Measurements from ENCODE around the gene CELF2. TPM values are rescaled to one million over a fixed set of nuclear protein-coding genes. Genes with fewer than 3 reads are reported as not detected.

CELF2 gene
- total RNA-seq, 1 experiment from 2014 or later = 0.27 TPM

DNA sequence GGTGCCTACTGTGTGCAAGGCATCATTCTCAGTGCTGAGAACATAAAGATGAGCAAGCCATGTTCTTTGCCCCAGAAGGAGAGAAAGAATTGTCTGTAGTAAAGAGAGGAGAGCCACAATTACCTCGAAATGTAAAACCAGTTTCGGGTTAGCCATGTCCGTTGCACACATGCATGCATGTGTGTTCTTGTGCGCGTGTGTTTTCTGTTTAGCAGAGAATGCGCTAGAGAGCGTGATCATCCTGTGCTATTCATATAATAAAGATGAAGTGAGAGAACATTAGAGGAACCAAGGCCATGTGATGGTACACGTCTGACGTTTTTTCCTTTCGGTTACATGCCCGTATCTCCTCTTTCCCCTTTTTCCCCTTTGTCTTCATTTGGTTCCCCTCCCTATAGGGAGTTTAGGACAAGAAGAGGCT is 158.2 kb downstream of the CELF2 start:
- H3K27ac Mint-ChIP-seq (ENCODE audit: unreplicated experiment) = no peak overlapping the region

DNA sequence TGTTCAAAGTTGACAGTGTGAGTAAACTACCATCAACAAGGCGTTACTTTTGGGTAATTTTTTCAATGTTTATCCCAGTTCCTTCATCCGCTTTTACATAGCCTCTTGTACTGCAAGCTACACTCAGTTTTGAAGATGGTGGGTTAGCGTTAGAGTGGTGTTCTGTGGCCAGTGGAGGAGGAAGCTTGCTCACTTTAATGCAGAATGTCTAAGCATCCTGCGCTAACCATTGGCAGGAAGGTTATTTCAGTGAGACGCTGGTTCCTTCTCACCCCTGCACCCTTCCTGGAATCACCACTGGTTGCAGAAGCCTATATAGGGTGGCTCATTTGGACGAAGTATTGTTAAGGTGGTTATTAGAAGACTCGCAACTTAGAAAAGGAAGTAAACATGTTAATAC is 159.1 kb downstream of the CELF2 start:
- DNase-seq = no peak
- Mint-ChIP-seq H3K9me3 (ENCODE audit: unreplicated experiment) (no peaks in the 10 kb centered on the region), H3K27me3 (ENCODE audit: insufficient read depth, unreplicated experiment) (peaks cover 30% of the 10 kb centered on the region), H3K4me3 (ENCODE audit: unreplicated experiment) (no peak overlapping the region), H3K27ac (ENCODE audit: unreplicated experiment) (no peak overlapping the region), H3K36me3 (ENCODE audit: insufficient read depth, unreplicated experiment) (no peaks in the 10 kb centered on the region), H3K4me1 (ENCODE audit: low read depth, unreplicated experiment) (no peaks in the 10 kb centered on the region)
- intact Hi-C loops (cut with micrococcal nuclease; ENCODE audit: unreplicated experiment) = no loop called here
- no peaks in the 10 kb centered on the region for H3K9me3 ChIP-seq
- H3K4me3 ChIP-seq (ENCODE audit: low read depth, low read length) = no peak overlapping the region
- no peaks in the 10 kb centered on the region; the same call in 1 of the 2 replicates for H3K27me3 ChIP-seq (replicated peaks; ENCODE audit: control insufficient read depth, insufficient read depth, low read length)
- BruUV-seq (replicated peaks) = no TSS peak
- TF ChIP-seq, protein P1, sequence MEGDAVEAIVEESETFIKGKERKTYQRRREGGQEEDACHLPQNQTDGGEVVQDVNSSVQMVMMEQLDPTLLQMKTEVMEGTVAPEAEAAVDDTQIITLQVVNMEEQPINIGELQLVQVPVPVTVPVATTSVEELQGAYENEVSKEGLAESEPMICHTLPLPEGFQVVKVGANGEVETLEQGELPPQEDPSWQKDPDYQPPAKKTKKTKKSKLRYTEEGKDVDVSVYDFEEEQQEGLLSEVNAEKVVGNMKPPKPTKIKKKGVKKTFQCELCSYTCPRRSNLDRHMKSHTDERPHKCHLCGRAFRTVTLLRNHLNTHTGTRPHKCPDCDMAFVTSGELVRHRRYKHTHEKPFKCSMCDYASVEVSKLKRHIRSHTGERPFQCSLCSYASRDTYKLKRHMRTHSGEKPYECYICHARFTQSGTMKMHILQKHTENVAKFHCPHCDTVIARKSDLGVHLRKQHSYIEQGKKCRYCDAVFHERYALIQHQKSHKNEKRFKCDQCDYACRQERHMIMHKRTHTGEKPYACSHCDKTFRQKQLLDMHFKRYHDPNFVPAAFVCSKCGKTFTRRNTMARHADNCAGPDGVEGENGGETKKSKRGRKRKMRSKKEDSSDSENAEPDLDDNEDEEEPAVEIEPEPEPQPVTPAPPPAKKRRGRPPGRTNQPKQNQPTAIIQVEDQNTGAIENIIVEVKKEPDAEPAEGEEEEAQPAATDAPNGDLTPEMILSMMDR (IDR thresholded peaks at IDR 0.05; ENCODE audit: insufficient read depth in 1 of 2, low read depth in 1 of 2, low read length in 1 of 2, severe bottlenecking in 1 of 2, unreplicated experiment in 1 of 2) = no peak
- no peaks in the 10 kb centered on the region for H3K4me1 ChIP-seq
- CTCF ChIA-PET = no interaction called here
- POLR2A ChIA-PET = no interaction called here
- no peaks in the 10 kb centered on the region for H3K36me3 ChIP-seq (ENCODE audit: control insufficient read depth, insufficient read depth, low read length)

More for the DNA sequence above, 158.2 kb downstream of the CELF2 start:
- no peaks in the 10 kb centered on the region for H3K36me3 Mint-ChIP-seq (ENCODE audit: insufficient read depth, unreplicated experiment)
- H3K27me3 Mint-ChIP-seq (ENCODE audit: insufficient read depth, unreplicated experiment) = peaks cover 30% of the 10 kb centered on the region
- ChIA-PET CTCF (no interaction called here), POLR2A (no interaction called here)
- Histone ChIP-seq H3K4me3 (ENCODE audit: low read depth, low read length) (no peak overlapping the region), H3K4me1 (no peaks in the 10 kb centered on the region), H3K9me3 (no peaks in the 10 kb centered on the region), H3K27me3 (replicated peaks; ENCODE audit: control insufficient read depth, insufficient read depth, low read length) (no peaks in the 10 kb centered on the region; the same call in 1 of the 2 replicates), H3K36me3 (ENCODE audit: control insufficient read depth, insufficient read depth, low read length) (no peaks in the 10 kb centered on the region)
- H3K4me3 Mint-ChIP-seq (ENCODE audit: unreplicated experiment) = no peak overlapping the region
- H3K9me3 Mint-ChIP-seq (ENCODE audit: unreplicated experiment) = no peaks in the 10 kb centered on the region
- no TSS peak for BruUV-seq (replicated peaks)
- DNase-seq = no peak
- H3K4me1 Mint-ChIP-seq (ENCODE audit: low read depth, unreplicated experiment) = no peaks in the 10 kb centered on the region
- TF ChIP-seq, protein P1 (IDR thresholded peaks at IDR 0.05; ENCODE audit: insufficient read depth in 1 of 2, low read depth in 1 of 2, low read length in 1 of 2, severe bottlenecking in 1 of 2, unreplicated experiment in 1 of 2) = no peak
- intact Hi-C loops (cut with micrococcal nuclease; ENCODE audit: unreplicated experiment) = no loop called here

DNA sequence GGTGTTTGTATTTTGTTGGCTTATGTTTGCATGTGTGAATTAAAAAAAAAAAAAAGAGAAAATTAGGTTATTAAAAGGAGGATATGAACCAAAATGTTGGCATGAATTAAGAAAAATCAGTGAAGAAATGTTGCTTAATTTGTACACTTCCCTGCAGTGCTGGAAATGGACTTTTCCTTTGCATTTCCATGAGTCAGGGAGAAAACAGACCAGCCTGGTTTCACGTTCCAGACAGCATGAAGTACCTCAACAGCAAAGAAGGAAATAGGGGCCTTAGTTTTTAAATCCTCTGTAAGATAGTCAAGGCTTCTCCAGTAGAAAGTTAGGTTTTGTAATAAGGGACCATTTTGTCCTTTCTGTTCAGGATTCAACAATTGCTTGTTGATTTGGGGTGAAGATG is 159.7 kb downstream of the CELF2 start:
- no peaks in the 10 kb centered on the region for H3K4me1 Mint-ChIP-seq (ENCODE audit: low read depth, unreplicated experiment)
- intact Hi-C loops (cut with micrococcal nuclease; ENCODE audit: unreplicated experiment) = no loop called here
- no peaks in the 10 kb centered on the region for H3K36me3 ChIP-seq (ENCODE audit: control insufficient read depth, insufficient read depth, low read length)
- CTCF ChIA-PET = interaction anchor here (1.3 kb wide), 1 partner anchor 93 kb away, joined by 5 read pairs; no protein-coding TSS in a partner anchor
- TF ChIP-seq, protein P1 (IDR thresholded peaks at IDR 0.05; ENCODE audit: insufficient read depth in 1 of 2, low read depth in 1 of 2, low read length in 1 of 2, severe bottlenecking in 1 of 2, unreplicated experiment in 1 of 2) = no peak
- no peak overlapping the region for H3K27ac Mint-ChIP-seq (ENCODE audit: unreplicated experiment)
- no TSS peak for BruUV-seq (replicated peaks)
- no peaks in the 10 kb centered on the region for H3K9me3 ChIP-seq
- DNase-seq = no peak
- no peak overlapping the region for H3K4me3 Mint-ChIP-seq (ENCODE audit: unreplicated experiment)
- POLR2A ChIA-PET = no interaction called here
- peaks cover 32% of the 10 kb centered on the region for H3K27me3 Mint-ChIP-seq (ENCODE audit: insufficient read depth, unreplicated experiment)
- H3K27me3 ChIP-seq (replicated peaks; ENCODE audit: control insufficient read depth, insufficient read depth, low read length) = no peaks in the 10 kb centered on the region; the same call in 1 of the 2 replicates
- H3K4me3 ChIP-seq (ENCODE audit: low read depth, low read length) = no peak overlapping the region
- H3K36me3 Mint-ChIP-seq (ENCODE audit: insufficient read depth, unreplicated experiment) = no peaks in the 10 kb centered on the region
- no peaks in the 10 kb centered on the region for H3K4me1 ChIP-seq
- no peaks in the 10 kb centered on the region for H3K9me3 Mint-ChIP-seq (ENCODE audit: unreplicated experiment)
